ENCODE measurements around the gene FMNL2. TPM values are rescaled to one million over a fixed set of nuclear protein-coding genes. Genes with fewer than 3 reads are reported as not detected.

Gene FMNL2
- total RNA-seq, 4 donors from 2014 or later: 34.6 to 62.1 (median 51.3) TPM

DNA sequence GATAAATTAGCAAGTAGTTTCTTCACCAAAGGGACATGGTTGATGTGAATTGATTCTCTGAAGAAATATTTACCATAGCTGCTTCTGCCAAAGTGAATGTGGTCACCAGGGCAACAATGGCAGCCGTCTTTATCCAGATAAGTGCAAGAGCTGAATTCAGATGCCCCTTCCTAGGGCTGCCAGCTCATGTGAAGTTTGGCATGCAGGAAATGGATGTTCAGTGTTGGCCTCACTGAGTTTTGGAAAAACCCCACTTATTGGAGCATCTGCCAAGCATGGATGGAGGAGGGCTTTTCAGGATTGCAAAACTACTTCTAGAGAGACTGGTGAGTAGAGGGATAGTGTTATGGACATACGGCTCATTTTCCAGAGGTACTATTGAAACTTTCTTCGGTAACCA, 80.8 kb downstream of the FMNL2 start:
- ATAC-seq (ENCODE audit: low FRiP score) (peak; percentile 75), DNase-seq (ENCODE audit: low spot score) (no peak)
- TF ChIP-seq, protein P1, sequence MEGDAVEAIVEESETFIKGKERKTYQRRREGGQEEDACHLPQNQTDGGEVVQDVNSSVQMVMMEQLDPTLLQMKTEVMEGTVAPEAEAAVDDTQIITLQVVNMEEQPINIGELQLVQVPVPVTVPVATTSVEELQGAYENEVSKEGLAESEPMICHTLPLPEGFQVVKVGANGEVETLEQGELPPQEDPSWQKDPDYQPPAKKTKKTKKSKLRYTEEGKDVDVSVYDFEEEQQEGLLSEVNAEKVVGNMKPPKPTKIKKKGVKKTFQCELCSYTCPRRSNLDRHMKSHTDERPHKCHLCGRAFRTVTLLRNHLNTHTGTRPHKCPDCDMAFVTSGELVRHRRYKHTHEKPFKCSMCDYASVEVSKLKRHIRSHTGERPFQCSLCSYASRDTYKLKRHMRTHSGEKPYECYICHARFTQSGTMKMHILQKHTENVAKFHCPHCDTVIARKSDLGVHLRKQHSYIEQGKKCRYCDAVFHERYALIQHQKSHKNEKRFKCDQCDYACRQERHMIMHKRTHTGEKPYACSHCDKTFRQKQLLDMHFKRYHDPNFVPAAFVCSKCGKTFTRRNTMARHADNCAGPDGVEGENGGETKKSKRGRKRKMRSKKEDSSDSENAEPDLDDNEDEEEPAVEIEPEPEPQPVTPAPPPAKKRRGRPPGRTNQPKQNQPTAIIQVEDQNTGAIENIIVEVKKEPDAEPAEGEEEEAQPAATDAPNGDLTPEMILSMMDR (IDR thresholded peaks at IDR 0.05): no peak

DNA sequence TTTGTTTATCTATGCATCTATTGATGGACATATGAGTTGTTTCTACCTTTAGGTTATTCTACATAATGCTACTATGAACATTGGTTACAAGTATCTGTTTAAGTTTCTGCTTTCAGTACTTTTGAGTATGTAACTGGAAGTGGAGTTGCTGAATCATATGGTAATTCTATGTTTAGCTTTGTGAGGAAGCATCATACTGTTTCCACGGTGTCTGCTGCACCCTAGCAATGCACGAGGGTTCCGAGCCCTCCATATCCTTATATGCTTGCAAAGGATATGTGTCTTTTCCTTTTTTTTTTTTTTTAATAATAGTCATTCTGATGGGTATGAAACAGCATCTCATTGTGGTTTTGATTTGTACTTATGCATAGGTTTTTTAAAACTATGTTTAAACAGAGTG, 83.7 kb downstream of the FMNL2 start:
- ATAC-seq (ENCODE audit: low FRiP score) (no peak), DNase-seq (ENCODE audit: low spot score) (no peak)
- TF ChIP-seq, protein P1 (IDR thresholded peaks at IDR 0.05): no peak

DNA sequence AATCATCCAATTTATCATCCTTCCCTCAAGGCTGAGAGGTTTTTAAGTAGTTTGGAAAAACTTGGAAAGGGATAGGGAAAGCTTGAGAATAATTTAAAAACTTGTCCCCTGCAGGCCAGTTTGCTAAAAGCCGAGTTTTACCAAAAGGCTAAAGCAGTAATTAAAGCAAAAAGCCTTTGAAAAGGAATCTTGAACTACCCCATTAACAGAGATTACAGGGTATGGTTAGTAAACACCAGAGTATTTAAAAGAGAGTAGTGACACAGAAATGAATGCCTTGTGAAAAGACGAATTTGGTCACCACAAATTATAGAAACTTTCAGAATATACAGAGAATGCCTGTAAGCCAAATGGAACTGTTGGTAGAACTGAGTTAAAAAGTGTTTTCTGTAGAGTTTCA, 85.0 kb downstream of the FMNL2 start:
- ATAC-seq (ENCODE audit: low FRiP score): no peak
- no peak for DNase-seq (ENCODE audit: low spot score)
- TF ChIP-seq, protein P1 (IDR thresholded peaks at IDR 0.05): no peak

DNA sequence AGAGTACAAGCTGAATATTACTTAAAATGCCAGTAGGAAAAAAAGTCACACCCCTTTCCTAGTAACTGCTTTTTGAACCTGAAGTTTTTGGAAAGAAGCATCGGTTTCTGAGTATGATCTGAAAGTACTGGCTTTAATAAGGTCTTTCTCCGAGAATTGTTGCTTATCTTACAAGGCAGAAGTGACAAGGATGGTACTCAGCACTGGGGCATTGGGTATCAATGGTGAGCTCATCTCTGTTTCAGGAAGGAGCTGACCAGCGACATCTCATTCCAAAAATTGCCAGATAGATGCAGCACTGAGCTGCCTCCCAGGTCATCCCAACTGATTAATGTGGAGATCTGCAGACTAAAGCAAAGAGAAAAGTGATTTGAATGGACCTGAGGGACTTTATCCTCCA, 85.4 kb downstream of the FMNL2 start:
- DNase-seq (ENCODE audit: low spot score) (no peak), ATAC-seq (ENCODE audit: low FRiP score) (no peak)
- TF ChIP-seq, protein P1 (IDR thresholded peaks at IDR 0.05): no peak

DNA sequence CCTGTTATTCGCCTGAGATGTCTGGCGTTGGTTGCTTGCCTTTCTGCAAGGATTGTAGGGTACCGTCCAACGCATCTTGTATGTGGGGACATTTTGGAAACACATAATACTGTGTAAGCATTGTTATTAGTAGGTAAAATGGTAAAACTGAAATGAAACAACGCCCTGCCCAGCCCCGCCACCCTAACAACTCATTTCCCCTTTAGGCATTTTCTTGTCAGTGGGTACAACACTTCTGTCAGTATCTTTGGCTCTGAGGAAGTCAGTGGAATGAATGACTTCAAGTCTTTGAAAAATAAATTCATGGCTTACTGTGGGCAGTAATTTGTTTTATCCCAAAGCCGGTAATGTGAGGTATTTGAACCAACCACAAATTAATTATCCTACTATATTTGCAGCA, 86.0 kb downstream of the FMNL2 start:
- TF ChIP-seq, protein P1 (IDR thresholded peaks at IDR 0.05): no peak
- DNase-seq (ENCODE audit: low spot score) (no peak), ATAC-seq (ENCODE audit: low FRiP score) (no peak)

DNA sequence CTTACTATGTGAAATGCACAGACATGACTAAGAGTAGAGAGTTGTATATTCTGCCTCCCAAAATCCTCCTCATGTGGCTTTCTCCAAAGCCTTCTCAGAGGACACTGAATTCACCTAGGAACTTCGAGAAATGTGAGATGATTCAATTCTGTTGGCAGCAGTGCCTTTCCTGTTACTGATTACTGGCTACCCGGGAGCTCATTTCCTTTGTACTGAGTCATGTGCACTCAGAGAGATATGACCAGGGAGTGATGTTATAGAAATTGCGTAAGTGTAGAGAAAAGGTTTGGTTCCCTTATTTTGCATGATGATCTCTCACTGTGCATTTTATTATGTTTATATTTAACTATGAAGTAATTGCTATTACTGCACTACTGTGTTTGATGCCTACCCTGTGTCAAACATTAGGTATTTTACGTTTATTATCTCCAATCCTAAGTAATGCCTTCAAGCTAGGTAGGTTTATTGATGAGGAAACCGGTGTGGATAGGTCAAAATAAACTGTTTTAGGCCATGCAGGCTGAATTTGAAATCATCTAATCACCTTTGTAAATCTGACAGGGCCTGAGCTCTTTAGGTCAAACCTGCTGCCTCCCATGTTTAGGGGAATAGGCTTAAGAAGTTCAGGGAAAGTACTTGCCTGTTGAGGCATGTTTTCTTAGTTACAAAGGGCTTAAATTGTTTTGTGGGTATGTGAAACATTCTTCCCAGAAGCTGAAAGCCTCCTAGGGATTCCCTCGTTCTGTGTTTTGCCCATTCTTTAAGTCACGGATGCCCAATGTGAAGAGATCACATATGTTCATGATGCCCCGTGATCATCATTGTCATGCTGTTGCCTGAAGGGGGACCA, 86.8 kb downstream of the FMNL2 start:
- DNase-seq (ENCODE audit: low spot score): no peak
- TF ChIP-seq, protein P1 (IDR thresholded peaks at IDR 0.05): no peak
- ATAC-seq (ENCODE audit: low FRiP score): peak; percentile 93

DNA sequence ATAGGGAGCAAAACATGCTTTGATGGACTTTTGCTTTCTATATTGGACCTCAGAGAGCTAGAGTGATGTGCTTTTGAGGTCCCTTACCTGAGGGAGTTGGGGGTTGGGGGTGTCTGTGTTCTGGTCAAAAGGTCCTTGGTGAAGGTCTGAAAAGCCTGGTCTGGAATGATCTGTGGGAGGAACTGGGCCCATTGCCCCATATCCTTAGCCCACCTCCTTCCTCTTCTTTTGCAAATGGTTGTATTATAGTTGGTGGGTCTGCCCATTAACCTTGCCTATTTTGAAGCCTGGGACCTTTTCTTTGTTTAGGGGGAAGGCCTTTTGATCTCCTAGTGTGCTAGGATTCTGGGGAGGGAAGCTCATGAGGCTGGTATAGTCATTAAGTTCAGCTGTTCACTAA, 88.7 kb downstream of the FMNL2 start:
- TF ChIP-seq, protein P1 (IDR thresholded peaks at IDR 0.05): no peak
- no peak for DNase-seq (ENCODE audit: low spot score)
- no peak for ATAC-seq (ENCODE audit: low FRiP score)

Measured in omental fat pad (tissue), 4 donors.